OCI-LY3 (cell line): ENCODE measurements around the gene COL26A1.

Experiments
- CTCF ChIP-seq: fragments of 200-600, 300-600 bp; sonication (generic); IDR thresholded peaks from 2 replicates; pipeline ENCODE4 v1.5.1; 2014; ENCODE audit warnings: antibody characterized with exemption, low read length, low read depth
- EZH2phosphoT487 ChIP-seq: fragments of 200-600 bp; shearing (Covaris generic); IDR thresholded peaks from 2 replicates; pipeline ENCODE4 v1.6.1; 2018; ENCODE audit warnings: antibody characterized with exemption, mixed run types, low read depth

- TF ChIP-seq CTCF (no peak), EZH2phosphoT487 (no peak)
These were observed 56.0 kb downstream of the COL26A1 start for GRCh38 chr7:101418694-101419093.
